Measurements from ENCODE around the gene OR2H2. TPM values are rescaled to one million over a fixed set of nuclear protein-coding genes. Genes with fewer than 3 reads are reported as not detected.

Gene OR2H2
- polyA plus RNA-seq, 1 donor, result 0.15 TPM

DNA sequence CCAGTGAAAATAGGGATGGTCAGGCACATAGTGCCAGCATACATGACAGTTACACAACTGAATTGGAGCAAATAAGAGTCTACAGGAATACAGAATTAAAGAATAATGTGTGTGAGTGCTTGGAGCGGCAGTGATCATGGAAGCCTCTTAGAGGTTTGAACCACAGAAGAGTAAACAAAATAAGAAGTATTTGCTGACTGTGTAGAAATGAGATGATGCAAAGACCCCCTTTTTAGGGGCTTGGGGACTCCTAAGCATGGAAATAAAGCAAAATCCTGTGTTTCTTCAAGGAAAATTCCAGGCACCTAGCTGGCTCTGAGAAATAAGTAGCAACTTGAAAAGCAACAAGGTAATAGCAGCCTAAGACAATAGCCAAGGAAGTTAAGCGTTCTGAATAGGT lies 6.8 kb downstream of the OR2H2 start:
- DNase-seq (ENCODE audit: low read depth), result no peak

DNA sequence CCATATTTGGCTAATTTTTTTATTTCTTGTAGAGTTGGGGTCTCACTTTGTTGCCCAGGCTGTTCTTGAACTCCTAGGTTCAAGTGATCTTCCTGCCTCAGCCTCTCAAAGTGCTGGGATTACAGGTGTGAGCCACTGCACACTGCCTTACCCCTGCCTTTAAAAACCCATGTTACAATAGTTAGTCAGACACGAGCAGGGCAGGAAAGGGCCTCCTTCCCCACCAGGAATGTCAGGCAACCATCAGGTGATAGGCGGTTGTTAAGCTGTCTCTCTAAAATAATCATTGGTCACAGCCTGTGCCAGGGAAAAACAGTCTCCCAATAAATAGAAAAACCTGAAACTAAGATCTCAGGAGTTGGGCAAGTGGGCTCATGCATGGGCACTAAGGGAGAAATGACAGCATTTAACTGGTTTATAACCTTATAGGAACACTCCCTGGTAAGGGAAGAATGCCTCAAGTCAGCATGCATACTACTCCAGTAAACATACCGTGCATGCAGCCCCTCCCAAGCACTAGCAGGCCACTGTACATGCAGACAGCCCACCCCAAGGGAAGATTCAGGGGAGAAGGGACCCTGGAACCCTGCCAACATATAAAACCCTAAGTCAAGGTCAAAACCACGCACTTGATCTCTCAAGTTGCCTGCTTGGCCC lies 8.4 kb downstream of the OR2H2 start:
- no peak for DNase-seq (ENCODE audit: low read depth)

DNA sequence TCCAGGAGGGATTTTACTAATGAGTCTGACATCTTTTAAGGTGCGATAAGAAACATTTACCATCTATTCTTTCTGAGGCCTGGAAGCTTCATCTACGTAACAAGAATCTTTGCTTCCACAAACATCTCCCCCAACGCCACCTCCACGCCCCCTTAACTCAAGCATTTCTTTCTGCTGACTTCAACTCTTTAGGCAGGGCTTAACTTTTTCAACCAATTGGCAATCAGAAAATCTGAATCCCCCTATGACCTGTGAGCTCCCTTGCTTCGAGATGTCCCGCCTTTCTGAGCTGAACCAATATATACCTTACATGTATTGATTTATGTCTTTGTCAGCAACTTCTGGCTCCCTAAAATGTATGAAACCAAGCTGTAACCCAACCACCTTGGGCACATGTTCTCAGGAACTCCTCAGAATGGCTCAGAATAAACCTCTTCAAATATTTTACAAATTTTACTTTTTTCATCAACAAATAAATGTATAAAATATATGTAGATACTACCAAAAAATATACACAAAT lies 11.5 kb downstream of the OR2H2 start:
- DNase-seq (ENCODE audit: low read depth), result no peak

DNA sequence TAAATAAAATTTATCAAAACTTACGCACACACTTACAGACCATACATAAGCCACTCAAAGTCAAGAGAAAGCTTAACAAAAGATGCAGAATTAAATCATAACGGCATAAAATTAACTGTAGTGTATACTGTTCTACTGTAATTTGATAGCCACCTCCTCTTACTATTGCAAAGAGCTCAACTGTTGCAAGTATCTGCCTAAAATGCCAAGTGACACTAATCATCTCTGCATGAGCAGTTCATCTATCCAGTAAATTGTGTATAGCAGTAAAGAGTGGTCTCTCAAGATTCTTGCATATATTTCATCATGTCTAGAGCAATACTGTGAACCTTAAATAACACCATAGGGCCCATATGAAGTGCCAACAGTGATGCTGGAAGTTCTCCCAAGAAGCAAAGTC lies 12.3 kb downstream of the OR2H2 start:
- DNase-seq (ENCODE audit: low read depth), result no peak

DNA sequence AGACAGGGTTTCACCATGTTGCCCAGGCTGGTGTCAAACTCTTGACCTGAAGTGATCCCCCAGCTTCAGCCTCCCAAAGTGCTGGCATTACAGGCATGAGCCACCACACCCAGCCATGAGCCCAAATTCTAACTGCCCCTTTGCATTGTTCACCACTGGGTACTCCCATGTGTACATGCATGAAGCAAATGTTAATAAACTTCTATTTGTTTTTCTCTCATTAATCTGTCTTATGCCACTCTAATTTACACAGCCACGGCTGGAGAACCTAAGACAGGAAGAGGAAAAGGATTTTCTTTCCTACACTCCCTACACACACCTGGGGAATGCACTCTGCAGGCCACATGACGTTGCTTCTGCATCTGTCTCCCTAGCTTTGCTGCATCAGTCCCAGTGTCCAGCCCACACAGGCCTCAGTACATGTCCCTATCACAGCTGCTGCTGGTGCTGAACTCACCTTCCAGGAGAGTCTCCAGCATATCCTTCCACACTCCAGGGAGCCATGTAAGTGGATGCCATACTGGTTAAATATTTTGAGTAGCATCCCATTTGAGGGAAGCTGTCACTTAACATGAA lies 13.3 kb downstream of the OR2H2 start:
- no peak for DNase-seq (ENCODE audit: low read depth)

DNA sequence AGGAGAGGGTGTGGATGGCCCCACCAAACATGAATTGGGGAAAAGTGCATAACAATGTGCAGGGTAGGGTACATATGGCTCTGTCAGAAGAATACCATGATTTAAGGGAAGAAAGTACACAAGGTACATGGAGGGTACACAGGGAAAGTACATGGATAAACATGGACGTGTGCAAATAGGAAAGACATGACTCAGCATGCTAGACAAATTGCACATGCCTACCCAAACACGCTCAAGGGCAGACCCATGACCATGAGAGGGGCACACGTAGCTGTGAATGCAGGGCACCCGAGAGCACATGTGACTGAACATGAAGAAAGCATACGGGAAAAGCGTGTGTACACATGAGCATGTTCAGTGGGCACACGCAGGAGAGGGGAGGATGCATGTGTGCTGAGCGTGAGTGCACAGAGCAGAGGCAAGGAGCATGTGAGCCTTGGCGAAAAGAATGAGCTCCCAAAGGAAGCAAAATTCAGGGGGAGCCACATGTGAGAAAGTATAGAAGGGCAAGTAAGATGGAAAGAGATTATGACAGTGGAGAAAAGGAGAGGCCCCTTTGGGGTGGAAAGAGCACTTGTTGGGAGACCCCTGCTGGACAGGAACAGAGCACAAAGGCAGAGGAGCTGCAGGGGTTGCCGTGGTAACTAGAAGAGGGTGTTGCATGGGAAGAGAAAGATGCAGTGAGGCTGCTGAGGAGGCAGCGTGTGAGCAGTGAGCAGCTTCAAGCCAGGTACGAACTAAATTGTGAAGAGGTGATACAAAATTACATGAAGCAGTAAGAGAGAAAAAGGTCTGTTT lies 17.8 kb downstream of the OR2H2 start:
- DNase-seq (ENCODE audit: low read depth), result no peak

DNA sequence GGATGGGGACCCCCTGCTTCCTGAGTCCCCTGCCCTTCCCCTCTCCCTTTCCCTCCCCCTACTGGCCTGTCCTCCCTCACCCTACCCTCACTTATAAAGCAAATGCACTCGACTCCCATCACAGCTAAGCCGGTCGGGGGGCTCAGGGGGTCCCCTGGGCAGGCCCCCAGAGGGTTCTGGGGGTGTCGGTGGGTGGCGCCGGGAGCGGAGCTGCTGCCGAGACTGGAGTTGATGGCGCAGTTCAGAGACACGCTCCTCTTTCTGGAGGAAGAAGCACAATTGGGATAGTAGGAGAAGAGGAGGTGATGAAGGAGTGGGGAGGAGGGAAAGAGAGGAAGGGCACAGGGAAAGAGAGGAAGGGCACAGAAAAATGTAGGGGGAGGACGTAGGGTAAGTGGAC lies 18.5 kb downstream of the OR2H2 start:
- no peak for DNase-seq (ENCODE audit: low read depth)

DNA sequence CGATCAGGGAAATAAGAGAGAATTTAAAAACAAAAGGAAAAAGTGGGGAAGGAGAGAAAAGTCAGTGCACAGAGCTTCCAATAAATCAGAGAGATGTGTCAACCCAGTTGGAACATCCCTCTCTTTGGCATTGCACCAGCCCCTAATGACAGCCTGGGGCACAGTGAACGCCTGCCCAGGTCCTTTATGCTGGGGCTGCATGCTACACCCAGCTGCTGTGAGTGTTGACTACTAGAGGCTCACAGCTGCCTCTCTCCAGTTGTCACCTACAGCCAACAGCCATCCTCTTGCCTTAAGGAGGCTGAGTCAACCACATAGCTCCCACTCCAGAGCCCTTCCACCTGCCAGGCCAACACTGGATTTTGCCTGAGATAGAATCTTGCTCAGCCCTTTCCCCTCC lies 19.0 kb downstream of the OR2H2 start:
- no peak for DNase-seq (ENCODE audit: low read depth)

DNA sequence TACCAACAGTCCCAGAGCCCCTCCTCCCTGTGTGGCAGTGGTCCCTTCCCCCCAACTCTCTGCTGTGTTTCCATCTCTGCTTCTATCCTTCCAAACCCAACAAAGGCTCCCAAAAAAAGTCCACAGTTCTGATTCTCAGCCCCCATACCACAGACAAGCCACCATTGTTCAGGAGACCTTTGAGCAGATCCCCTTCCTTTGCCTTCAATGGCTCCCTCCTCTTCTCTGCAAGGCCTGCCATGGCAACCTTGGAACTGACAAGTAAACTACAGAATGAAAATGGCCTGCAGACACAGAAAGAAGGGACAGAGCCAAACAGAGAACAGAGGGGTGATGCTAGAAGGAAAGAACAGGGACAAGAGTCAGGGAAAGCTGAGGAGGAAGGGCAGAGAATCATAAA lies 23.2 kb downstream of the OR2H2 start:
- no peak for DNase-seq (ENCODE audit: low read depth)

DNA sequence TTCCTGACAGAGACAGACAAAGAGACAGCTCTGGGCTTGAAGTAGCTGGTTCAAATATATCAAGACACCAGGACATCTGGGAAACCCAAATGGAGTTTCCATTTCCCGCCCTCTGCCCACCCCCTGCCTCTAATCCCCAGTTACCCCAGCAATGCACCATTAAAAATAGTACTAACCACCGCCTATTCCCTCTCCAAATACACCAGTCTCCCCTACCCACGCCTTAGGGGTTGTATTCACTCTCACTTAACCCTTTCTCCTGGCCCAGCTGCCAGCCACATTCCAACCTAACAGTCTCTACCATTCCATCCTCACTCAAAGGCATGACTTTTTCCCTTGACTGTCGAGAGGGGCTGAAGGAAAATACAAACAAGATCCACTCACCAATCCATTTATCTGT lies 25.6 kb downstream of the OR2H2 start:
- DNase-seq (ENCODE audit: low read depth), result no peak

DNA sequence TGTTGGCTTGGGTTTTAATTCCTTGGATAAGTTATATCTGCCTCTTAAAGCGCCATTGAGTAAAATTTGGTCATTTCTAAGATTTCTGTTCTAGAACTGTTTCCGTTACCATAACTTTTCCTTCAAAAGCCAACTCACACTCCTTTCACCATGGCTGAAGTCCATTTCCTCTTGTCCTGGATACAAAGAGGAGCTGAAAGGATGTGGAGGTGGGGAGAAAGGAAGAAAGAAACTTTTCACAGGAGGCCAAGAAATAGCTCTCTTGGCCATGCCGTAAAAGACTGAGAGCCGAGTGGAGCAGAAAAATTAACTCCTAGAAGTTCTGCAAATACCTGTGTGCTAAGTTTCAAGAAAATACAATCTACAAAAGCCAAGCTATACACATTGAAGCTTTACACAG lies 26.5 kb downstream of the OR2H2 start:
- DNase-seq (ENCODE audit: low read depth), result no peak

DNA sequence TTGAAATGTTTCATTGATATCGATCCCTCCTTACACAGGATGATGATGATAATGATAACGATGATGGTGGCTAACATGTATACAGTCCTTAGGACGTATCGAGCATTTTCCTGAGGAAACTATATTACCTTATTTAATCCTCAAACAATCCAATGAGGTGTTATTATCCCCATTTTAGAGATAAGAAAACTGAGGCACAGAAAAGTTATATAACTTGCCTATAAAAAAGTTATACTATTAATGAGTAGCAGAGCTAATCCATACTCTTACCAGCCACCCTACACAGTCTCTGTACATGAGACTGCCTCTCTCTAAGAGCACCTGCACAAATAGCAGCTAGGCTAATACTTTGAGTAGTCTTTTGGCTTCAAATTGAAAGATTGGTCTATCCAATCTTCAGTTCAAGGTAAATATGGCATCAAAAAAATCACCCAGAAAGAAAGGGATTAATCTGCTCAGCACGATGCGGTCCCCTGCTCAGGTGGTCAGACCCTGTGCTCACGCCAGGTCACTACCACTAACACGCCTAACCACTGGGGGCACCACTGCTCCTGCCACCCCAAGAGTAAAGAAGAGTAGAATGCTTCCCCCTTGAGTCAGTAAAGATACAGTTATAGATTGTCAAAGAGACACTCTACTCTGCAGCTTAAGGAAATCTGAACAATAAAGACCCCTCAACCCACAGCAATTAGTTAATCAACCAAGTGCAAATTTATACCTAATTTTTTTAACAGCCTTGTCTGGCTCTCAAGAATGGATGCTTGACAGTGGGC lies 33.0 kb downstream of the OR2H2 start:
- DNase-seq (ENCODE audit: low read depth), result no peak

DNA sequence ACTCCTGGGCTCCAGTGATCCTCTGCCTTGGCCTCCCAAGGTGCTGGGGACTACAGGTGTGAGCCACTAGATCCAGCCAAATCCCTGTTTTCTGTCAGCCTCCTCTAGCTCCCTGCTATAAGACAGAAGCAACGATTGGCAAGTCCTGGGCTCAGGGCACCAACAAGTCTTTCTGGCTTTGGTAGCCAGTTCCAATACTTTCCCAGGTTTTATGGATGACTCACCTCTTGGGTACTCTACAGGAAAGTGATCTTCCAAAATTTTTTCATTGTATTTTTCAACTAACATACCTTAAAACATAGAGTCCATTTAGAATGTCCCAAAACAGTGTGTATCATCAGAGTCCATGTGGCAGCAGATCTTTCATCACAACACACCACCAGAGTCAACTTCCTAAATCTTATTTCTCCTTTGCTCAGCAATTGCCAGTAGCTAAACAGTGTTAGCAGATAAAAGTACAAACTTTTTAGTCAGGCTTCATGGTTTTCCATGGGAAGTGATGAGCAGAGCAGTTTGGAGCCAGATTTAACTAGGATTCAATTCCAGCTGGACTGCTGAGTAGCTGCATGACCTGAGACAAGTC lies 34.7 kb downstream of the OR2H2 start:
- DNase-seq (ENCODE audit: low read depth), result no peak

DNA sequence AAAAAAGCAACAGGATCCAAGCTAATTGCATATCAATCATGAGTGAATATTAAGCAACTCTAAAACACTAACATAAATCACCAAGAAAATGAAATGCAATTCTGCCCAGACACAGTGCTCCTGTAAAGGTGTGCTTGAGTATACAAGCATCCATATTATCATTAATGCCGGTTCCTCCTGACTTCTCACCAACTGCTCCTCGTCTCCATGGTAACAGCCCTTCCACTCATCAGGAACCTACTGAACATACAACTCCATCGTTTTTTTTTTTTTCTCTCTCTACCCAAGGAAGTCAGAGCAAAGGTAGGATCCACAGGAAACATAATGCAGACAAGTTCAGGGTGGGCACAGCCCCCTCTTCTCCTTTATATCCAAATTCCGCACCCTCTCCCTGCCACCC lies 35.7 kb downstream of the OR2H2 start:
- DNase-seq (ENCODE audit: low read depth), result no peak

DNA sequence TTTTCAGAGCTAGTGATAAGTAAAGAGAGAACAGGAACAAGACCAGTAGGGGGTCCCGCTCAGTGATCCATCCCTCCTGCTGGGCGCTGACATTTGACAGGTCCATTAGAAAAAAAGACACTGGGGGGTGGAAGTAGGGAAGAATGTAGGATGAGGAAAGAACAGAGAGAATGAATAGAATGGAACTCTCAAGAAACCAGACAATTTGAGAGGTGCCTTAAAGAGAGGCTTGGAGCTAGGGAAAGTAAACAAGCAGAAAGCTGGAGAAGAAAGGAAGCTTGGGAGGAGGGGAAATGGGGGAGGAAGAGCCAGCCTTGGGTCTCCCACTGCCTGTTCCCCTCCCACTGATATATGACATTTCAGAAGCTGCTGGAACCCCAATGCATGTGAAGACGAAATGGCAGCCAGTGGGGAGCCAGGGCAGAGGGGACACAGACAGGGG lies 39.6 kb downstream of the OR2H2 start:
- DNase-seq (ENCODE audit: low read depth), result no peak

DNA sequence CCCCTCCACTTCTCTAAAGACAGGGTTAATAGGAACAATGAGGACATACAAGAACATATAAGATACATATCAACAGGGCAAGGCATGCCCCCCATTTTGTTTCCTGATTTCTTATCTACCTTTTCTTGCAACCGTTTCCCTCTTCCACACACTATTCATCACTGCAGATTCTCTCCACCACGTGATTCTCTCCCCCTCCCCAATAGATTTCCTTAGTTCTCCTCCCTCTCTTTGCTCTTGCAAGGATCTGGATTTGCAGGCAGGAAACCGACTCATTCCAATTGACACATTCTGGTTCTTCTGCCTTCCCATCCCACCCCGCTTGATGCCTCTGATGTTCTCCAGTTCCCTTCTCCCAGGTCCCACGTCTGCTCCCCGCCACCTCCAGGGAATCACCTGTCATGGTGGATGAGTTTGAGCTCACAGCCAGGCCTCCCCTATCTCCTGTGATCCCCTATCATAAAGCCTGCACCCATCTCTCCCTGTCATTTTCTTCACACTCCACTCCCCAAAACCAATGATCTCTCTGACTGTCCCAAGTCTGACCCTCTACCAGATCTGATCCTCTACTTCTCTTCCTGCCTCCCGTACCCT lies 40.5 kb downstream of the OR2H2 start:
- DNase-seq (ENCODE audit: low read depth), result no peak

DNA sequence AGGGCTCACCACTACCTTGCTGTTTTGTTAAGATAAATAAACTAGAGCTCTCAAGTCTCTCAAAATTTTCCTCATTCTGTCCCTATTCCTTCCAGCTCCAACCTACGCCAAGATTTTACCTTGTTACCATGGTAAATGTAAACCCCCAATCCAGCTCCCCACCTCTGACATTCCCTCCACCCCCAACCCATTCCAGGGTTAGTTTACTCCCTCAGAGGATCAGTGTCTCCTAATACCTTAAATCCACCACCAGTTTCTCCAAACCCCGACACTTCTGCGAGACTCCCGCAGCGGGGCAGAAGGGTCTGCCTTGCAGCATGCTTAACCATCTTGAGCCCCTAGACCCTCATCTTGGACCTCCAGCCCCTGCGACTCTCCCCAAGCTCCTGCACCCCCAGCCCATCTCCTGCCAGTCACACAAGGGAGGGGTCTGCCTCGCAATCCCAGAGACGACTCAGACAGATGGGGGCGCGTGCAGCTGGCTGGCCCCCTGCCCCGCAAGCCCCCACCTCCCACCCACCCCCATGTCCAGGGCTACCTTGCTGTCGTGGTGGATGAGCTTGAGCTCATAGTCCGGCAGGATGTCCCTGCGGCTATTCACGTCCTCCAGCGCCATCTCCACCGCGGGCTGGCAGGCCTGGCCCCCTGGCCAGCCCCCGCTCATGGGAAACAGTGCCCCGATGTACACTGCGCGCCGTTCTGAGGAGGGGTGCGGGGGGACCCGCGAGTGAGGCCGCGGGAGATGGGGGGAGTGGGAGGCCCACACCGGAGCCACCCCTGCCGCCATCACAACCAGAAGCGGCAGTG lies 42.2 kb downstream of the OR2H2 start:
- DNase-seq (ENCODE audit: low read depth), result no peak

DNA sequence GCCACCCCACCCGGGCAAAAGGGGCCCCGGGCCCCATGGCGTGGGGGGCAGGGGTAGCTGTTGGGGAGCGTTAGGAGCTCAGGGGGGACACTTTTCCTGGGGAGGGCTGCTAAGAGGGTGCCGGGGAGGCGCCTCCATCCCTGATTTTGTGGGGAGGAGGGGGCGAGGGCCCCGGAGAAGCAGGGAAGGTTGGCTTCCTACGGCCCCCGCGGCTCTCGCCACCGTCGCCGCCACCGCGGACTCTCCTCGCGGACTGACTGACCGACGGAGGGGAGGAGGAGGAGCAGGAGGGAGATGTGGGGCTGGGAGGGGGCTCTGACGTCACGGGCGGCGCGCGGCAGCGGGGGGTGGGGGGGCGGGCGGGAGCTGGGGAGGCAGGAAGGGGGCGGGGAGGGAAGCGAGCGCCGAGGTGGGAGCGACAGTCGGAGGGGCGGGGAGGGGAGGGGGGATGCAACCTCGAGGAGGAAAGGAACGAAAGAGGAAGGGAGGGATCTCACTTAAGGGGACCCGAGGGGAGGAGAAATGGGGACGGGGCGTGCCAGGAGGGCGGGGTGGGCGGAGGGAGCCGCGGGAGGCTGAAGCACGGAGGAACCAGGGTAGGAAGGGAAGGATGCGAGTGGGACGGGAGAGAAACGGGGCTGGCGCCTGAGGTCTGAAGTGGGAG lies 43.0 kb downstream of the OR2H2 start:
- DNase-seq (ENCODE audit: low read depth), result peak; percentile 36

DNA sequence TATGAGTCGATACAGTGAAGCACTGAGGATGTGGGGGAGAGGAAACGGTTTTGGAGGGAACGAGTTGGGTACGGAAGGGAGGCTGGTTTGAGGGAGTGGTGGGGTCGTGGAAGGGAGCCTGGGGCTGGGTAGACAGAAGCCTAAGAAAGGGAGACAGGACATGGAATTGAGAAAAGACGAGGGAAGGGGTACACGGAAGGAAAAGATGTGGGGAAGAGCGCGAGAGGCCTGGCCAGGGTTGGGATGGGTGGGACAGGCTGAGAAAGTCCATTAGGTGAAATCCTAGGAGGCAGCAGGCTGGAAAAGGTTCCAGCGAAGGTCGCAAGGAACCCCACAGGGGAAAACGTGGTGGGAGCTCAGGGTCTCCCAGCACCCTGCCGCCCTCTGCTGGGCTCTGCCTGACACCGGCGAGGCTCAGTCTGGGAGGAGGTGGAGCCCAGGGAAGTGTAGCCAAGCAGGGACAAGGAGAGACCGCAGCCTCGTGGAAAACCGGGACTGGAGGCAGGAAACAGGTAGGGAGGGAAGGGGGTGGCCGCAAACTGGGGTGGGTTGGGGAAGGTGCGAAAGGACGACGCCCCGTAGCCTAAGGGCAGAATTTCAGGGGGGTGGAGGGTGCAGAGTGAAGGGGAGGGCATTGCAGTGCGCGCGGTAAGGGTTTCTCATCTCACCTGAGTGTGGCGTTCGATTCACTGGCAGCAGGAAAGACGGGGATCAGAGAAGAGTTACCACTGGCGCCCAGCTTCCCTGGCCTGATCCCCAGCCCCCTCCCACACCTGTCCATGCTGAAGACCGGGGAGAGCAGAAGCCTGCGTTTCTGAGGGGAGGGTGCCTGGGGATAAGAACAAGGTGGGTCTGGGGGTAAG lies 43.7 kb downstream of the OR2H2 start:
- DNase-seq (ENCODE audit: low read depth), result peak; percentile 25
